Activated CD4-positive, alpha-beta T cell treated with anti-CD3 and anti-CD28 coated beads, Interleukin-2, amount 10 ng/mL, durations not matched to agents 24 days and 14 days (primary cell): ENCODE data around the gene VWF. TPM values are rescaled to one million over a fixed set of nuclear protein-coding genes. Genes with fewer than 3 reads are reported as not detected.

Source experiments
- DNase-seq: peaks from one replicate; pipeline ENCODE4 v3.0.0; 2022
- H3K27ac Mint-ChIP-seq: one replicate; pipeline ENCODE4 v1.8.0; 2022; ENCODE audit warnings: mild to moderate bottlenecking, mixed read lengths
- H3K27me3 Mint-ChIP-seq: one replicate; pipeline ENCODE4 v1.8.0; 2022; ENCODE audit warnings: mixed read lengths
- H3K36me3 Mint-ChIP-seq: one replicate; pipeline ENCODE4 v1.8.0; 2022; ENCODE audit warnings: low read depth, mild to moderate bottlenecking, mixed read lengths
- H3K4me1 Mint-ChIP-seq: one replicate; pipeline ENCODE4 v1.8.0; 2021; ENCODE audit warnings: mixed read lengths
- H3K4me3 Mint-ChIP-seq: one replicate; pipeline ENCODE4 v1.8.0; 2022; ENCODE audit warnings: mild to moderate bottlenecking, moderate library complexity, mixed read lengths
- H3K9me3 Mint-ChIP-seq: one replicate; pipeline ENCODE4 v1.8.0; 2021; ENCODE audit warnings: mixed read lengths
- intact Hi-C: fragments of 100-400 bp; cut with micrococcal nuclease; formaldehyde crosslinking; loops from one replicate; pipeline ENCODE4 v1.15.1; 2023
- total RNA-seq: library from RNA; stranded (reverse); gene quantifications from 2 replicates; pipeline ENCODE4 v1.2.3, GENCODE V29; 2022

VWF gene
- total RNA-seq, 1 donor from 2014 or later: not detected

DNA sequence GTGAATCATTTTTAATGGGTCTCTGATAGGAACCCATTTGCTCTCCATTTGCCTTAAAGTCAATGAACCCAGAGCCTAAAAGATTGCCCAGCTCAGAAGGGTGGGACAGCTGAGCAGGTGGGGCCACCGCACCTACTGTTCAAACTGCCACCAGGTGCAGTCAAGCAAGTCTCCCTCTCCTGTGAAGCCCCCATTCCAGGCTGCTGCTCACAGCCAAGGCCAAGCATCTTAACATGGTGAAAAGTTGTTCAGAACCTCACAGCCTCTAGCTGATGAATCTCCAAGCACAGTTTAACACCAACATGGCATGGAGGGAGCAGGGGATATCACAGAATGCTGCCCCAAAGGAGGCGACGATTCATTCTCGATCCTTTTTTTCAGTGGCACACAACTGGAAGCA, 209.0 kb downstream of the VWF start:
- DNase-seq: no peak
- no peaks in the 10 kb centered on the region for H3K4me1 Mint-ChIP-seq
- no peaks in the 10 kb centered on the region for H3K36me3 Mint-ChIP-seq
- H3K27ac Mint-ChIP-seq: no peak overlapping the region
- no peaks in the 10 kb centered on the region for H3K27me3 Mint-ChIP-seq
- no peaks in the 10 kb centered on the region for H3K9me3 Mint-ChIP-seq
- no peak overlapping the region for H3K4me3 Mint-ChIP-seq
- intact Hi-C loops: no loop called here

DNA sequence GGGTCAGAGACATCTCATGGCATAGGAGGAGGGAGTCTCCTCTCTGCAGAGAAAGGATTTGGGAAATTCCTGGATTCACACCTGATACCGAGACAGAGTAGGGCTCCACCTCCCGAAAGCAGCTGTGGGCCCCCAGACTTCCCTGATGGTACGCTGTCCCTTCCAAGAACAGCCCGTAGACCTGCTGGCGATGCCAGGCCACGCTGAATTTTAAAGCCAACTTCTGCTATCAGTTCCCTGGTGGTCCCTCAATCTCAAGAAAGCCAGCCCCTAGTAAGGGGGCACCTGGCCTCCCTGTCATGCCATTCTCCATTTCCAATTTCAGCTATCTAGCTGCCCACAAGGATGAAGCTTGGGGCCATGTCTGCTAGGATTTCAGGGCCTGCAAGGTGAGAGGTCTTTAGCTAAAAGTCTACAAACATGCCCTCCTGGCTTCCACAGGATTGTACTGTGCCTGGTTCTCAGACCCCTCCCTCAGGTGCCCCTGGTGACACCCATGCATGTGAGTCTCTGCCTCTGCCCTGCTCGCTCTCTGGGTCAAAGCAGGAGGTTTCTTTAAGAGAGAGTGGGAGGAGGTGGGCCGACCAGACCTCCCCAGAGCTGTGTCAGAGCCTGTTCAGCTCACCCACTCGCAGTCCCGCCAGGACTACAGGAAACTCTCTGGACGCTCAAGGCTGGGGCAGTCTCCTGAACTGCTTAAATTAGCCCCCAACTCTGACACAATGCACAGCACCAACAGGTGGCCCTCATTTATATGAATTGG, 209.9 kb downstream of the VWF start:
- Mint-ChIP-seq H3K27ac (no peak overlapping the region), H3K36me3 (no peaks in the 10 kb centered on the region), H3K27me3 (no peaks in the 10 kb centered on the region), H3K4me3 (no peak overlapping the region), H3K9me3 (no peaks in the 10 kb centered on the region), H3K4me1 (no peaks in the 10 kb centered on the region)
- DNase-seq: no peak
- intact Hi-C loops: no loop called here

DNA sequence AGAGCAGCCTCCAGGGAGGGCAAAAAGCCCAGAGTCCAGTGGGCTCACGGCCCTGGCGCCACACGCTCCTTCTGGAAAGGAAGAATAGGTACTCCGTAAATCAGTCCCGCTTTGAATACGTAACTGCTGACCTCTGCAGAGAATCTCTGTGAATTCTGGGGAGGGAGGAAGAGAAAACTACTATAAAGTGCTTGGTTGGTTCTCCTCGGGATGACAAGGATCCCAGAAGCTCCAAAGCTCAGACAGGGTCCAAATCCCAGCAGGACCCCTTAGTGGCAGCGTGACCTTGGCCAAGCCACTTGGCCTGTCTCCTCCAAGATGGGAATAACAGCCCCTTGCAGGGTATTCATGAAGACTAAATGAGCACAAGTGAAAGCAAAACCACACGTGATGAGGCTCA, 211.1 kb downstream of the VWF start:
- no peak overlapping the region for H3K4me3 Mint-ChIP-seq

DNA sequence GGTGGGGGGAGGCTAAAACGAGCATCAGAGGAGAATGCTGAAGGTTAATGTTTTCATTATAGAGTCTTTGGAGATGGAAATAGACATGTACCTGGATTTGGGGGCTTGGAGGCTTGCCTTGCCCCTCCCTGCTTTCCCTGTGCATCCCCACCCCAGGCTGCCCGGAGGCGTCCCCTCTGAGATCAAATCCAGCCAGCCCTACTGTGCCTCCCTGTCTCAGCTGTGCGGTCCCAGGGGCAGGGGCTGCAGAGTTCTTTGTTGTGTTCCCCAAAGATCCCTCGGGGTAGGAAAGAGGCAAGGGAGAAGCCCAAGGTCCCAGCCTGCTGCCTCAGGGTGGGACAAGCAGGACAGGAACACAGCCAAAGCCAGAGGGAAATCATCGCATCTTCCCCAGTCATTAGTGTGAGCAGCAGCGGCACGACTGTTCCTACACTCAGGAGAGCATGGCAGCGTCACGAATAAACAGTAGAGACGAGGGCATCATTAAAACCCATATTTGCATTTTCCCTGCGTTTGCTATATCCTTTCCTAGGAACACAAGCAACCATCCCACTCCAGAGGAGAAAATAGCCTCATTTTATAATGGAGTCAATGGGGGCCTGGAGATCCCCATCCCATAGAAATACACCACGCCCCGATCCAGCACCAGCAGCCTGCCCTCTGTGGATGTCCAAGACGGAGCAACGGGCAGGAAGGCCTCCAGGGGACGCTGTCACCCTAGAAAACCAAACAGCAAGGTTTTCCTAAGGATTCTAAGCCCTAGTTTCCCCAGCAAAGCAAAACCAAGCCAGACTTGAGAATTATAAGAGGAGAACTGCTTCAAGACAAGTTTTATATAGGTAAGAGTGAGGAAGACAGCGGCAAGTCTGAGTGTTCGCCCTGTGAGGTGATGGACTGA, 211.8 kb downstream of the VWF start:
- Mint-ChIP-seq H3K4me3 (no peak overlapping the region), H3K27ac (no peak overlapping the region), H3K36me3 (no peaks in the 10 kb centered on the region), H3K4me1 (no peaks in the 10 kb centered on the region), H3K27me3 (no peaks in the 10 kb centered on the region), H3K9me3 (no peaks in the 10 kb centered on the region)
- no peak for DNase-seq
- intact Hi-C loops: no loop called here

More for the DNA sequence above, 211.1 kb downstream of the VWF start:
- intact Hi-C loops: no loop called here
- Mint-ChIP-seq H3K27ac (no peak overlapping the region), H3K36me3 (no peaks in the 10 kb centered on the region), H3K4me1 (no peaks in the 10 kb centered on the region), H3K9me3 (no peaks in the 10 kb centered on the region), H3K27me3 (no peaks in the 10 kb centered on the region)
- no peak for DNase-seq

DNA sequence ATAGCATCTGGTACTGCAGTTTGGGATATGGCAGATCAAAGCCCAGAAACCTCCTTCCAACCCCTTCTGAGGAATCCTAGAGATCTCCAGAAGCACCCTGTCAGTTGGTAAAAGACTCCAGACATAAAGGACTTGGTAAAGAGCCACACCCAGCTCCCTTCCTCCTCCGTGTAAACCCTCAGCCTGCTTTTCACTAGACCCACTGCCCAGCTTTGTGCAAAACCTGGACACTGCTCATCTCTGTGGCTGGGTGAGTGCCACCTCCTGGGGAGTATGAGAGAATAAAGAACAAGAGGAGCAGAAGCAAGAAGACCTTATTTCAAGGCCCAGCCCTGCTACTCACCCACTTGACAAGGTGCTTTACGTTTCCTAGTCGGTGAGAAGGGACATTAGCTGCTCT, 212.5 kb downstream of the VWF start:
- Mint-ChIP-seq H3K36me3 (no peaks in the 10 kb centered on the region), H3K9me3 (no peaks in the 10 kb centered on the region), H3K27ac (no peak overlapping the region), H3K4me1 (no peaks in the 10 kb centered on the region), H3K27me3 (no peaks in the 10 kb centered on the region), H3K4me3 (no peak overlapping the region)
- intact Hi-C loops: no loop called here
- no peak for DNase-seq

DNA sequence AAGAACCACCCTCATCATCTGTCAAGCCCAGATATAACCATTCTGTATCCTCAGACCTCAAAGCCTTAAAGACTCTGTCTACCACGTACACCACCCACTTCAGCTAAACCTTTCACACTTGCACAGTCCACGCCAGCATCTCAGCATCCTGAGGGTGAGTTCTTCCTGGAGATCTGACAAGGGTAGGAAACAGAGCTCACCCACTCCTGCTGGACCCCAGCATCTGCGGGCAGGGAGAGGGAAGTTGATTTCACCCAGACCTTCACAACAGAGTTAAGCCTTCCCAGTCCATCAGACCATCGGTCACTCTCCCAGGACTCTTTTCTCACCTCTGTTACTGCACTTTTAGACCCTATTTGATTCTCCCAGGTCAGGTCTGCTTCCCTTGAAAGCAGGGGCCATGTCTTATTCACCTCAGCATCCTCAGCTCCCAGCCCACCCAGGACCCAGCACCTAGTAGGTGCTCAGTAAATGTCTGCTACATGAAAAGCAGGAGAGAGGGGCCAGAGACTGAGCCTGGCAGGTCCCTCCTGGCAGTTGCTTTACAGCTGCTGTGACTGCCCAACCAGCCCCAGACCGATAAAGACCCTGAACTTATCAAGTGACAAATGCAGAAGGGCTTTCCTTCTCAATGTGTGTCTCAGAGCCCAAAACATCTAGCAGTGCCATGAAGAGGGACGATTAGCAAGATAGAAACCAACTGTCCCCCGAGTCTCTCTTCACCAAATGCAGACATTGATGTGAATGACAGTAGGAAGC, 213.5 kb downstream of the VWF start:
- Mint-ChIP-seq H3K36me3 (no peaks in the 10 kb centered on the region), H3K4me3 (no peak overlapping the region), H3K27ac (no peak overlapping the region), H3K4me1 (no peaks in the 10 kb centered on the region), H3K27me3 (no peaks in the 10 kb centered on the region), H3K9me3 (no peaks in the 10 kb centered on the region)
- intact Hi-C loops: no loop called here
- no peak for DNase-seq

DNA sequence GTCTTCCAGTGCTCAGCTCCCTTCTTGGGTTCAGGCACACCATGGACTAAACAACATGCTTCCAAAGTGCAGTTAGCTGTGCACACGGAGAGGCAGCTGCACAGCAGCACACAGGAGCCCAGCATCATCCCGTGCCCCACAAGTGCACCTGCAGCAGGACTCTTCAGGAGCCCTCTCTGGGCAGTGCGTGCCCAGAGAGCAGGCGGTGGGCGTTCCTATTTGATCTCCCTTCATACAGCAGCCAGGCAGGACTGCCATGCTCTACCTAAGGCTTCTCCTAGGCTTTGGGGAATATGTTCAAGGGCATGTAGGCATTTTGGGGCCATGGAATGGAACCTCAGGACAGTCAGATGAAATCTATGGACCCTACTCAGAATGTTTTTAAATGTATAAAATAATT, 214.9 kb downstream of the VWF start:
- Mint-ChIP-seq H3K4me1 (no peaks in the 10 kb centered on the region), H3K36me3 (no peaks in the 10 kb centered on the region), H3K4me3 (no peak overlapping the region), H3K27ac (no peak overlapping the region), H3K9me3 (no peaks in the 10 kb centered on the region), H3K27me3 (no peaks in the 10 kb centered on the region)
- no peak for DNase-seq
- intact Hi-C loops: no loop called here

DNA sequence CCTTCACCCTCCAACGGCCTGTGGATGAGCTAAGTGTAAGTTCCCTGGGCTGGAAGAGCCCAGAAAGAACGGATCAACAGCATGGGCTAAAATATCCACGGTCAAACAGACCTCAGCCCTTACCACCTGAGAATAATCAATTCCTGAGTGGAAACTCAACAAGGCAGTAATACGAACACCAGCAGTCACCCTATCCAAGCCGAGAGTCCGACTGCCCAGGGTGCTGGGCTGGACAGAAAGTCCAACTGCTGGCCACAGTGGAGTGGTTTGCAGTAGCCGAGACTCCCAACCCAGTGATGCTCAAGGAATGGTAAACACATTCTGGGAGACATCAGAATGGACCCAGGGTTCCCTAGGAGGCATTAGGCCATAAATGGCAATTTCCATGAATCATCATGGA, 216.2 kb downstream of the VWF start:
- Mint-ChIP-seq H3K36me3 (no peaks in the 10 kb centered on the region), H3K27me3 (no peaks in the 10 kb centered on the region), H3K27ac (no peak overlapping the region), H3K9me3 (no peaks in the 10 kb centered on the region), H3K4me3 (no peak overlapping the region), H3K4me1 (no peaks in the 10 kb centered on the region)
- intact Hi-C loops: no loop called here
- no peak for DNase-seq

DNA sequence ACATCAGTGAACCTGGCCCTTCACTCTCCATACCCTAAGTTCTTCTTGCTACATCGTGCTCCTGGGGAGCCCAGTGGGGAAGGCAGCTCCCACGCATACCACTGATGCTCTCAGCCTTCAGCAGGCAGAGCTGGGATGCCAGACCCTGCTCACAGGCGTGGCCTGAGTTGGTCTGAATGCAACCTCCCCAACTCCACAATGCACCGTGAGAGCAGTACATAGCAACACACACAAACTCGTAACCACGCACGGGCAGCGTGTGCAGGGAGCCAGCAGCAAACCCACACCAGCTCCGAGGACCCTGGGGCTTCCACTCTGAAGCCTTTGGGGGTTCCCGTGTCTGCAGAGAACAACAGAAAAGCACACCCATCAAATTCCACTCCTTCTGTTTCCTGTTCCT, 216.7 kb downstream of the VWF start:
- intact Hi-C loops: no loop called here
- Mint-ChIP-seq H3K27ac (no peak overlapping the region), H3K4me1 (no peaks in the 10 kb centered on the region), H3K9me3 (no peaks in the 10 kb centered on the region), H3K4me3 (no peak overlapping the region), H3K36me3 (no peaks in the 10 kb centered on the region), H3K27me3 (no peaks in the 10 kb centered on the region)
- DNase-seq: no peak

DNA sequence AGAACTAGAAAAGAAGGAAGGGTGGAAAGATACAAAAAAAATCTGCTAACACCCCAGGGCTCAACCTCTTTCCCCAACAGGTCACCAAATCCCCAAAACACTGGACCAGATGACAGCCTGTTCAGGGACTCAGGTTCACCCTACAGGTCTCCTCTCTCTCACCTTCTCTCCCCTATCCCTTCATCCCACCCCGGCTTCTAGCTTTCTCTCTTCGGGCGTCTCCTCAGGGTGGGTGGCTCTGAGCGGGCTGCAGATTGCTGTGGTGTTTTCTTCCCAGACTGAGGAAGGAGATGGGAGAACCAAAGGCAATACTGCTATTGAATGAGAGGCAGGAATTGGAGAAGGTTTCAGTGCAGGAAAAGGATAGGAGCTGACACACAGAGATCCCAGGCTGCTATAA, 218.7 kb downstream of the VWF start:
- H3K9me3 Mint-ChIP-seq: no peaks in the 10 kb centered on the region
- no peak overlapping the region for H3K27ac Mint-ChIP-seq
- H3K36me3 Mint-ChIP-seq: no peaks in the 10 kb centered on the region
- no peaks in the 10 kb centered on the region for H3K4me1 Mint-ChIP-seq
- DNase-seq: no peak
- H3K27me3 Mint-ChIP-seq: no peaks in the 10 kb centered on the region
- no peak overlapping the region for H3K4me3 Mint-ChIP-seq
- intact Hi-C loops: no loop called here

DNA sequence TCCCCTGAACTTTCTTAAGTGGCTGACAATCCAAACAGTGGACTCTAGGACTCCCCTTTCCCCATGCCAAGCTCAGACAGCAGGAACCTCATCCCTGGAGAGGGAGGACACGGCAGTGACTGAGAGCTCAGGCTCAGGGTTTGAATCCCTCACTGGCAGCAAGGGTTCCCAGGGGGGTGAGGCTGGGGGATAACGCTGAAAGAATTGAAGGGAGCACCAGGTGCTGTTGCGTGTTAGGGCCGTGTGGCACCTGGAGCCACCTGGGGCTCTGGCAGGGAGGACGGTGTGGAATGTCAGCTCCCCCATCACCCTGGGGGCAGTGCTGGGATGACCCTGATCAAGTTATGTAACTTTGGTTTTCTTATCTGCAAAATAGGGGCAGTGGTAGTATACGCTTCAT, 219.5 kb downstream of the VWF start:
- Mint-ChIP-seq H3K4me1 (no peaks in the 10 kb centered on the region), H3K4me3 (no peak overlapping the region)

DNA sequence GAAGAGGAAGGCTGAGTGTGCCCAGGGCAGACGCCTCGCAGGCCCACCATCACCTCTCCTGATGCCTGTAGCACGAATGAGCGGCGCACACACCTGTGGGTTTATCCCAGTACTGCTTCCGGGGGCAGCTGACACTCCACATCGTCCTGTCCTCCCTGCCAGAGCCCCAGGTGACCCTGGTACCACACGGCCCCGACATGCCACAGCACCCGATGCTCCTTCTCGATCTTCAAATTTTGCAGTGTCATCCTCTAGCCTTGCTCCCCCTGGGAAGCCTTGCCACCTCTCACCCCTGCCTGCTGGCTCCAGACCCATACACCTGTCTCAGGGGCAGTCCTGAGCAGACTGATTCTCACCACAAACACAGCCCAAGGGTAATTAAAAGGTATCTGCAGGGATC, 220.0 kb downstream of the VWF start:
- Mint-ChIP-seq H3K9me3 (no peaks in the 10 kb centered on the region), H3K27me3 (no peaks in the 10 kb centered on the region), H3K4me3 (no peak overlapping the region), H3K4me1 (no peaks in the 10 kb centered on the region), H3K36me3 (no peaks in the 10 kb centered on the region), H3K27ac (no peak overlapping the region)
- DNase-seq: no peak
- intact Hi-C loops: no loop called here

More for the DNA sequence above, 219.5 kb downstream of the VWF start:
- Mint-ChIP-seq H3K36me3 (no peaks in the 10 kb centered on the region), H3K27me3 (no peaks in the 10 kb centered on the region), H3K27ac (no peak overlapping the region), H3K9me3 (no peaks in the 10 kb centered on the region)
- no peak for DNase-seq
- intact Hi-C loops: no loop called here

DNA sequence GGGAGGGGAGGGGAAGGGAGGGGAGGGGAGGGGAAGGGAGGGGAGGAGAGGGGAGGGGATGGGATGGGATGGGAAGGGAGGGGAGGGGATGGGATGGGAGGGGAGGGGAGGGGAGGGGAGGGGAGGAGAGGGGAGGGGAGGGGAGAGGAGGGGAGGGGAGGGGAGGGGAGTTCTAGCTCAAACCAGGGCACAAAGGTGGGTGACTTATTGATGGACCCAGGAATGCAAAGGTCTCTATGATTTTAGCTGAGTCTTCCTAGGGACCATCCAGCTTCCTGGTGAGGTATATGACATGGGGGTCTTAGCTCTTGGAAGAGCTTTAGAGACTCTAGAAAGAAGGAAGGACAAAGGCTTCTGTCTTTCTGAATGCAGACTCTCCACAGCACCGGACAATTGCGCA, 221.7 kb downstream of the VWF start:
- DNase-seq: no peak
- no peaks in the 10 kb centered on the region for H3K4me1 Mint-ChIP-seq
- H3K4me3 Mint-ChIP-seq: no peak overlapping the region
- H3K36me3 Mint-ChIP-seq: no peaks in the 10 kb centered on the region
- intact Hi-C loops: no loop called here
- no peak overlapping the region for H3K27ac Mint-ChIP-seq
- H3K9me3 Mint-ChIP-seq: no peaks in the 10 kb centered on the region
- no peaks in the 10 kb centered on the region for H3K27me3 Mint-ChIP-seq

DNA sequence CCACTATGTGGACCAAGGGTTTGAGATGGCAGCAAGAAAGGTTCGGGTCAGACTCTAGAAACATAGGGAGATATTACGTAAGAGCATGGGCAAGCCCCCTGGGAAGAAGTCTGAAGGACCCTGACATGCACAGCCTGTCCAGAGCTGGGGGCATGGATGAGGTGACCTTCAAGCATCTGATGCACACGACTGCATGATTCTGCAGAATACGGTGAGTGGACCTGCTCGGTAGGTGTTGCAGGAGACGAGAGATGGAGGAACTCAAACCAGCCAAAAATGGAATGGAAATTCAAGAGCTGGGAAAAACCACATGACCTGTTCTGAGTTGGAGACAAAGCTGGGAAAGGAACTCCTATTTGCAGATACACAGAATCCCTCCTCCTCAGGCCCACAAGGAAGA, 223.1 kb downstream of the VWF start:
- H3K9me3 Mint-ChIP-seq: no peaks in the 10 kb centered on the region
- DNase-seq: no peak
- H3K4me1 Mint-ChIP-seq: no peaks in the 10 kb centered on the region
- no peak overlapping the region for H3K4me3 Mint-ChIP-seq
- no peaks in the 10 kb centered on the region for H3K36me3 Mint-ChIP-seq
- intact Hi-C loops: no loop called here
- H3K27me3 Mint-ChIP-seq: no peaks in the 10 kb centered on the region
- no peak overlapping the region for H3K27ac Mint-ChIP-seq
